GM21737 (cell line): Measurements from ENCODE around the gene CASTOR1.
A peak's percentile ranks its signal among the peaks of the same experiment; 100 is the strongest.
"Not testable (repeated sequence)": the region's sequence is repeated elsewhere in the genome, so short reads cannot be mapped to it uniquely, and the experiment has no call there.

Source experiments
- ATAC-seq: cut with Tn5 transposase; IDR thresholded peaks from one replicate; pipeline ENCODE4 v1.9.1; 2021; ENCODE audit warnings: mild to moderate bottlenecking, moderate library complexity; ENCODE audit not compliant: unreplicated experiment

CASTOR1 gene

DNA sequence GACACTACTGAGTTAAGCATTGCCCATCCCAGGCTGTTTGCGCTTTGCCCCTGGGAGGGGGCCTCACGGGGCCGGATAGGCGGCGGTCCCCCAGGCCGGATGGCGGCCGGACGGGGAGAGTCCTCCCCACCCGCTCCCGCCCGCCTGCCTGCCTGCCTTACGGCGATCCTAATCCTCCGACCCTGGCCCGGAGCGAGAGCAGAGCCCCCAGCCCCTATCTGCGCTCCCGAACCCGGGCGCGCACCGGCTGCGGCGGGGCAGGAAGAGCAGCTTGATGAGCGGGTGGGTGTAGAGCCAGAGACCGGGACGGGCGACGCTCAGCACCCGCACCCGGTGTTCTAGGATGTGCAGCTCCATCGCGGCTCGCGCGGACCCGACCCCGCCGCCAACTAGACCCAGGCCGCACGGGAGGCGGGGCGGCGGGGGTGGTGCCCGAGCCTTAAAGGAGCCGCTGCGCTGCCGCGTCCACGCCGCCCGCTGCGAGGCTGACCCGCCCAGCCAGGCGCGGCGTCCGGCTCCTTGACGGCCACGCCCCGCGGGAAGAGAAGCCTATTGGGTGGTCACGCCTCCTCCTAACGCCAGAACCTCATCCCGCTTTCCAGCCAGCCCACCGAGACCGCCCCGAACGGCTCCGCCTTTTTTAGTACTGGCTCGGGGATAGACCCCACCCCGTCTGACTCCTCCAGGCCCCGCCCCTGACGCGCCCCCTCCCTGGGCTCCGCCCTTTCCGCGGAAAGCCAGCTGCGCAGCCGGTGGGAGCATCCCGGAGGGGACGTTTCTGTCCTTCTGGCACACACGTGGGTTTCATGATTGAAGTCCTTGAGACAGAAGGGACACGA is at the start of gene CASTOR1:
TSS of gene CASTOR1 (minus strand) at position 365 of the 839 bp plus-strand sequence. CDS start at position 357, 8 bp downstream.
- peak; percentile 48 for ATAC-seq

DNA sequence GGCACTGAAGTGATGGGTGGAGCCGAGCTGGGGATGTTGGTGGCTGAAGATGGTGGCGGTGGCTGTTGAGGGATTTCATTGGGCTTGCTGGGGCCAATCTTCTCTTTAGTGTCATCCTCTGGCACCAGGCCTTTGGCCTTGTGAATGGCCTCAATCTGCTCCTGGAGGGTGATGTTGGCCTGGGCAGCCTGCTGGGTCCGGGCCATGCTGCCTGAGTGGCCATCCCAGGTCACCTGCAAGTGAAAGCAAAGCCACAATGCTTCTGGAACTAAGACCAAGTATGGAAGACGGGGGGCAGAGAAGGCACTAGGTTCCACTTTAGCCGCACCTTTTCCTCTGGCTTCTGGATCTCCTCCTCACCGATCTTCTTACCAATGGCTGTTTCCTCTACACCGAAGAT is 49.5 kb upstream of the CASTOR1 start:
- ATAC-seq, result no peak

DNA sequence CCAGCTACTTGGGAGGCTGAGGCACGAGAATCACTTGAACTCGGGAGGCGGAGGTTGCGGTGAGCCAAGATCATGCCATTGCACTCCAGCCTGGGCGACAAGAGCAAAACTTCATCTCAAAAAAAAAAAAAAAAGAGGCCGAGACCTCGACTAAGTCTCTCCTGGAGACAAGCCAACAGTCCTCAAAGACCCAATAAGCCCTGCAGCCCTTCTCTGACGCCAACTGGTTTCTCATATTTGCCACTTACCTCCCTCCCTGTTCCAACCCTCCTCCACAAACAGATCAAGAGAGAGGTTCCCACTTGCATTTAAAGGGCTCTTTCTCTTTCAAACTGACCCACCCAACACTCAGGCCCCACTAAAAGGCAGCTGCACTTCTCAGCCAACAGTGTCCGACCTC is 49.0 kb upstream of the CASTOR1 start:
- not testable (repeated sequence) for ATAC-seq

DNA sequence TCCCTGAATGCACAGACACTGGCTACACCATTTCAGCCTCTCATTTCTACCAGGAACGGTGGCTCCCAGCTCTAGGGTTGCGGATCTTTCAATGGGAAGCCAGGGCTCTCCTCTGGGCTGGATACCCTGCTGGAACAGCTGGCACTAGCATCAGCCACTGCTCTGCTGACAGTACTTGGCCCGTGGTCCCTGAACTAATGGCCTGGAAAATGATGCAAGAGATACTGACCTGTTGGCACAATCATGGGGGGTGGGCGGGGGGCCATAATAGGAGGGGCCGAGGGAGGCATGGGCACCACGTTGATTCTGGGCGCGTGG is 48.1 kb upstream of the CASTOR1 start:
- ATAC-seq, result no peak

DNA sequence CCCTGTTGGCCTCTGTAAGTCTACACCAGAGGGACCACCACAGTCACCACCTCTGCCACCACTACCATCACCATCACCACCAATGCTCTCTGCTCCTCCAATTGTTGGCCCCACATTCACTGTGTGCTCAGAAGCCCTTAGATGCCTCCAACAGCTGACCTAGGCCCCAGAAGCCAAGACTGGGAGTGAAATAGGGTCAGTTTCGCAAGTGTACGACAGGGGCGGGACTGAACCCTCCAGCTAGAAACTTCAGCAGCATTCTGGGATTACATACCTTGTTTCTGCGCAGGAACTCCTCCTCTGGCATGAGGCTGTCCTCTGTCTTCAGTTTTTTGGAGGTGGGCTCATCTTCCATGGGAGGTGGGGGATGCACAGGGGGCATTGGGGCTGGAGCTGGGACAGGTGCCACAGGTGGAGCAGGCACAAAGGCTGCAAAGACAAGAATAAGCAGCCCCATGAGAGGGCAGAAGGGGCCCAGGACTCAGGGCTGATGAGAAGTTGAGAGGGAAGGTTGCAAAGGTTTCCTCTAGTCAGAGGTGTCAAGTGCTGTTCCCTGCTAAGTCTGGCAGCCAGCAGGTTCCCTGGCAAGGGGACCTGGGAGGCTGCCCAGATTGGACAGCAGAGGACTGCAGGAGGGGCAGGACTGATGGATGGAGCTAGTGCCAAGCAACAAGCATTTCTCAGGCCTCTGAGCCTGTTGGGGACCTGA is 47.6 kb upstream of the CASTOR1 start:
- no peak for ATAC-seq

DNA sequence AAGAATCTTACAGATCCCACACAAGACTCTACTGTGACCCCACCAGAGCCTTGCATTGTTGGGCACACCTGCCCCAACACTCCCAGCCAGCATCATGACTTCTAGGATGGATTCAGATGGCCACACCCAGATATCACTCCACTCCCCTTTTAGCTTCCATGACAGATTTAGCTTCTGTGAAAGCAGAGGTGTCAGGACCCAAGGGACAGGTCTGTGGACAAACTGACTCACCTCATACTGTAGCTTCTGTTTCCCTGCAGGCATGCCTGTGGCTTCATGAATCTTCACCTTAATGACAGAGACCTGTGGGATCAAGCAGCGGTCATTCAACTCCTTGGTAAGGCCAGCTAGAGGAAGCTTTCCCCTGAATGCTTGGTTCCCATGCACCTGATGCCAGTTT is 45.9 kb upstream of the CASTOR1 start:
- no peak for ATAC-seq

DNA sequence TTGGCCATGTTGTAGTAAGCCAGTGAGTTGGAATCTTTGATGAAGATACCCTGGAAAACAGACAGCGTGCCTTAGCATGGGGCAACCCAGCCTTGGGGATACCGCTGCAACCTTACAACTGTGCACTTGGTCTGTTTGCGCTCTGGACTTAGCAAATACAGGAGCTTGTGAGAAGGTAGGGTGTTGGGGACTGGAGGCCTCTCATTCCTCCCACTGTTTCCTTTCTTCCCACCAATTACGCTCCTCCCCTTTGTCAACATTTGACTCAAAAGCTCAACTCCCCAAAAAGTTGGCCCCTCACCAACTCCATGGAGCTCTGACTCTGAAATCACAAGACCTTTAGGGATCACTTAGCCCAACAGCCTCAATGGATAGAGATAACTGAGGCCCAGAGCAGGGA is 45.3 kb upstream of the CASTOR1 start:
- no peak for ATAC-seq

DNA sequence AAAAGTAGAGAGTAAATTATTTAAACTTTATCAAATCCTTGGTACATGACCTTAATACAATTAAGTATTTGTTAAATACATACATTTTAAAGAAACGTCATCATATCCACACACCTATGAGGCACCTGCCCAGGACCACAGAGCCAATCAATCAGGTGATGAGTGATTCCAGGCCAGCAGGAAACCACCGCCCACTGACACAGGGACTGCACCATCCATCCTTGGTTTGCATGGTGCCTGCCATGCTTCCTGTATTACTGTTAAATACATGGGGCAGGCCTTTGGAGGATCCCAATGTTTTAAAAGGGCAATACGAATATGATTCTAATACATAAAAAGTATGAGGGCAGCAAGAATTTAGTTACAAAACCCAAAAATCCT is 44.4 kb upstream of the CASTOR1 start:
- ATAC-seq, result no peak

DNA sequence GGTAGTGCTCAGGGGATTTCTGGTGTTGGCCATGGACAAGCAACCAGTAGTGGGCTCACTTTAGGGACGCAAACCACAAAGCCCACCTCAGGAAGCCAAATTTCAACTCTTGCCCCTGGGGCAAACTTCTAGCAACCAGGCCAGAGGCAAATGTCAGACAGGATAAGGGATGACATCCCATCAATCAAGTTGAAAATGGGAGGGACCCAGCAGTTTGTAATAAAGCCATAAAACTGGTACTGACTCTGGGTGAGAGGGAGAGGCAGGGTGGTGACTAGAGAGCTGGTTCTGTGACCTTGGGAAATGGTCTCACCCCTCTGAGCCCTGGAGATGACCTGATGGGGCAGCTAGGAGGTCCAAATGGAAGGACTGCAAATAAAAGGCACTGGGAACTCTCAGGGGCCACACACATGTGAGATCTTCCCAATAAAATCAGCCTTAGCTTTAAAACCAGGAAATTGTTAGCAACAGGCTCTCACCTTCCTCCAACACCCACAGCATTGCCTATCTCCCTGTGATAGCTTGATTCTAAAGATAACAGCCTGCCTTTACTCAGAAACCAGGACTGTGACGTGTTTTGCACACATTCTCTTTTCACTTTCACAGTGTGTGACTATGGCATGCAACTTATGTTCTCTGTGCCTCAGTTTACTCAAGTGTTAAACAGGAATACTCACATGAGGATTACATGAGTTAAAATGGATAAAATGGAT is 43.8 kb upstream of the CASTOR1 start:
- no peak for ATAC-seq

DNA sequence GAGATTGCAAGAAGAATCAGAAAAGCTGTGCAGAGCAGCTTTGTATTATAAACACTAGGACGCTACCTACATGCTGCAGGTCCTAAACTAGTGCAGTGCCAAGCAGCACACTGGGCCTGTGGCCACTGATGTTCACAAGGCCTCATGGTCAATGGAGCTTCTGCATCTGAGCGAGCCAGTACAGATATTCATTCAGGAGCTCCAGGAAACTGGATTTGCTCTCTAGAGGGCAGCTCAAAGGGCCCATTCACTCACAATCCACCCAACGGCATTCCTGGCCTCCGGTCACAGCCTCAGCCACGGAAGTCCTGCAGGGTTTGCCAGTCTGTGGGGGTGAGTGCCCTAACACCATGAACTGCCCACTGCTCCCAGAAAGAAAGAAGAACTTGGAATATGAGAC is 43.2 kb upstream of the CASTOR1 start:
- ATAC-seq, result no peak

DNA sequence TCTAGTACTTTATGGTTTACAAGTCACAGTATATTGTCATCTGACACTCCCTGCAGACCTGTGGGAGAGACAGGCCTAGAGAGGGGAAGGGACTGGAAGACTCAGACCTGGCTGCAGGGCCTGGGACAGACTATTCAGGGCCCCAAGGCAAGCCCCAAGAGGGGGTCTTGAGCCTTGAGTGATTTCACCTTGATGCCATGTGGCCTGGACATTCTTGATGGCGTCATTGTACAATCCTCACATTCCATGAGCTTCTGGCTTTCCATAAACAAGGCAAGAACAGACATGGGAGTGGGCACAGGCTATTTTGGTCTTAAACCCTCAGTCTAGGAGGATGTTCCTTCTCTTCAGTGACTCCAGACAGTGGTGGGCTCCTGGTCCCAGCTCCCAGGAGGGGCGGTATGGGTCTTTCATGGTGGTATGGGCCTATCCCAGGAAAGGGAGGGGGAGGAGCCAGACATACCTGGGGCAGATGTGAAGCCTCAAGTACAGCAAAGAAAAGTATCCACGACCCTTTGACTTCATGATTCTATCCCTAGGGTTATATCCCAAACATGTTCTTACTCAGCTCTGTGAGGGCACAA is 39.3 kb upstream of the CASTOR1 start:
- no peak for ATAC-seq

DNA sequence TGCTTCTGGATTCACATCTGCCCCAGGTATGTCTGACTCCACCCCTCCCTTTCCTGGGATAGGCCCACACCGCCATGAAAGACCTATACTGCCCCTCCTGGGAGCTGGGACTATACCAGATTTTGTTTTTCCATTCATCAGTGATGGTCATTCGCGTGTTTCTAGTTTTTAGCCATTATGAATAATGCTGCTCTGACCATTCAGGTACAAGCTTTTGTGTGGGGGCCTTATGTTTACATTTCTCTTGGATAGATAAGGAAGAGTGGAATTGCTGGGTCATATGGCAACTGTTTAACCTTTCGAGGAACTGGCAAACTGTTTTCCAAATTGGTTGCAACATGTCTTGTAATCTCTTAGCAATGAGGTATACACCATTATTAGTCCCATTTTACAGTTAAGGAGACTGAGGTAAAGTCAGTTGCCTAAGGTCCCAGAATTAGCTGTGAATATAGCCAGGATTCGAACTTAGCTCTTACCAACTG is 38.6 kb upstream of the CASTOR1 start:
- ATAC-seq, result no peak

DNA sequence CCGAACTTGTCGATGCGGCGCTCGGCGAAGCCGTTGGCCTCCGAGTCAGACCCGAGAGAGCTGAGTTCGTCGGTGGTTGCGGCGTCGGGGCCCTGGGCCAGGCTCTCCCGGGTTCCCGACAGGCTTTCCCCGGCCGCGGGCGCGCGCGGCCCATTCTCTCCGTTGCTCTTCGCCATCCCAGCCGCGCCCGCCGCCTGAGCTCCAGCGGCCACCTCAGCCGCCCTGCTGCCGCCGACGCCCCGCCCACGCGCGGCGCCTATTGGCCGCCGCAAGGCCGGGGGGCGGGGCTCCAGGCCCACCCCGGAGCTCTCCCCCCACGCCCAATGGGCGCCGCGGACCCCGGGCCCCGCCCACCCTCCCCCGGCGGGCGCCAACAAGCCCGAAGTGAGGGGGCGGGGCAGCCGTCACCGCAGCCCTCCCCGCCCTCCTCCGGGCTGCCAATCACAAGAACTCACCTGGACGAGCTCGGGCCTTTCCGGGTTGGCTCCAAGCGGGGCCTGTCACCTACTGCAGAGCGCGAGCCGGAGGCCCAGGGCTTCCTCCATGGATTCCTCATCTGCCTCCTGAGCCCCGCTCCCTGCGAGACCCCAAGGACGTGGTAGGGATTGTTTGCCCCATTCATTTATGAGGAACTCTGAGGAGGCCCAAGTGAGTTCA is 37.5 kb upstream of the CASTOR1 start, which contains the start of gene TBC1D10A:
TSS of gene TBC1D10A (minus strand) at position 236 of the 657 bp plus-strand sequence. CDS start at position 176, 60 bp downstream.
- peak; percentile 82 for ATAC-seq

DNA sequence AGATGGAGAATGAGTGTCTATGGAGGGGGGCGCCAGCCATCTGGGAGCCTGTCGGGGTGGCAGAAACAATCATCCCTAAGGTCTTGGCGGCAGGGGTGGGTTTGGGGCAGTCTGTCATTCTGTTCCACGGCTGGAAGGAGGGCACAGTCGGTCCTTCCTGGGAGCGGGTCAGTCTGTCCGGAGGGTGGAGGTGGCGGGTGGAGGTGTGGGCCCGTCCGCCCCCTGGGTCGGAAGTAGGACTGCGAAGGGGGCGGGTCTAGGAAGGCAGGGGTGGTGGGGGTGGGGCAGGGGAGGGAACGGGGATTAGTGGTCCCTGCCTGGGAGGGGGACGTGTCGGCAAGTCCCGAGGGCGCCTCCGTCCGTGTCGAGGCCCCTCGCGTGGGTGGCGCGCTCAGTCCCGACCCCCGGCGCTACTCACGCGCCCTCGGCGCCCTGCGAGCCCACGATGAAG is 37.0 kb upstream of the CASTOR1 start:
- peak; percentile 27 for ATAC-seq

DNA sequence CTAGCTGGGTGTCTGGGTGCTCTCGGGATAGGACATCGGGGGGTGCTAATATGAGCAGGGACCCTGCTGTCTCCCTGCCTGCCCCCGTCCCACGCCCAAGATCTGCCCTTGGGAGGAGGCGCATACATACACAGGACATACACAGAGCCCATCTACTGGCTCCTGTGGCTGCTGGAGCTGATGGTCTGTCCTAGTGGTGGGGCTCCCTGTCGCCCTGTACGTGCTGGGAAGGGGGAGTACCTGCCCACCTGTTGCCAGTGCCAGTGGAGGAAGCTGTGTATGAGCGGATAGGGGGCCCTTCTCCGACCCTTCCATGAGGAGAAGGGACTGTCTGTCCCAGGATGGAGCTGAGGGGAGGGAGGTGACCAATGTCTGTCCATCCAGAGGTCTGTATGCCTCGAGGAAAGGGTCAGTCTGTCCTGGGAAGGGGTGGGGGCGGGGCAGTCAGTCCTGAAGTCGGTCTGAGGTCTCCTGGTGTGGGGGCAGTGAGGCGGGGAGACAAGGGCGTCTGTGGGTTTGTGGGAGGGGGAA is 36.5 kb upstream of the CASTOR1 start:
- no peak for ATAC-seq

DNA sequence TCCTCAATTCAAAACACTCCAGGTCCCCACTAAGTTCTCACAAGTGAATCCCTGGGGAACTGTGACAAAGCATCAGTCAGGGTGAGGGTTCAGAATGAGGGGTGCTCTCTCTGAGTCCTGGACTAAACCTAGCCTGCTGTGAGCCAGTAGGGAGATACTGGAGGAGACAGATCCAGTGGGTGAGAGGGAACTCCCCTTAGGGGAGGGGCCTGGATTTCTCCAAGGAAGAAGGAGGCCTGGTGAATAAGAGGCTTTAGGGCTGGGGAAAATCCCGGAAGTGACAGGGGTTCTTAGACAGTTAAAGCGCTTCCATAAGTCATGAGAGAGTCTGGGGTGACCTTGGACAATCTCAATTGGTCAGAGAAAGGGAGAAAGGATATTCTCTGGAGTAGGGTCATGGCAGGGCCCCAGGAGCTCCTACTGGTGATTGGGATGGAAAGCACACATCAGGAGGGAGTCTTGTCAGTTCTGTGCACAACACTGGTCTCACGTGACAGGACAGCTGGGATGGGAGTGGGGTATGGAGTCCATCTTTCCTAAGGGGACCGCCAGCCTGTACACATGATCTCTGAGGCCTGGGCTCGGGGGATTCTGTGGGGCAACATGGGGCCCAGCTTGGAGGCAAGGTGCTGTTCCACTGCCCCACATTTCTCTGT is 35.9 kb upstream of the CASTOR1 start:
- no peak for ATAC-seq

DNA sequence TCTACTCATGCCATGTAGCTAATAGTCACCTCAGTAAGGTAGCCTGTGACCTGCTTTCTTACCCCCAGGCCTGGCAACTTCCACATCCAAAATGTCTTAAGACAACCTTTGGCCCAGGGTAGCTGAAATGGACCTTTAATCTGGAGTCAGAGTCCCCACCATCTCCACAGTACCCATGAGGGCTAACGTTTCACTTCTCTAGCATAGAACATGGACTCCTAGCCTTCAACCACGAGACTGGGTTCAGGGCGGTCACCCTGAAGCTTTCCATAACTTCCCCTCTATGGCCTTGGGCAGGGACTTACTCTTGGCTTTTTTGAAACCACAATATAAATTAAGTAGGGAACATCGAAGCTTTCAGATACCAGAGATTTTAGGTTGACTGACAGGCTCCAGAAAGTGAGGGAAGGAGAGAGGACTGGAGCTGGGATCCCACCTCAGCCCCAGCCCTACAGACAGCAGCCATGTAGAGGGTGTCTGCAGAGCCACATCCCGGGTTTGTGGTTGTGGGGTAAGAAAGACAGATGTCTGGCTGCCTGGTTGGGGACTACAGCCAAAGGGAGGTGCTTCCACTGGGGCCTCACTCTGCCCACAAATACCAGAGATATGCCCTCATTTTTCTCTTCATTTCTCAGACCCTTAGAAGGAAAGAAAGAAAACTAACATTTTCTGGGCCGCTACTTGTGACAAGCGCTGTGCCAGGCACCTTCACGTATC is 34.9 kb upstream of the CASTOR1 start:
- ATAC-seq, result no peak

DNA sequence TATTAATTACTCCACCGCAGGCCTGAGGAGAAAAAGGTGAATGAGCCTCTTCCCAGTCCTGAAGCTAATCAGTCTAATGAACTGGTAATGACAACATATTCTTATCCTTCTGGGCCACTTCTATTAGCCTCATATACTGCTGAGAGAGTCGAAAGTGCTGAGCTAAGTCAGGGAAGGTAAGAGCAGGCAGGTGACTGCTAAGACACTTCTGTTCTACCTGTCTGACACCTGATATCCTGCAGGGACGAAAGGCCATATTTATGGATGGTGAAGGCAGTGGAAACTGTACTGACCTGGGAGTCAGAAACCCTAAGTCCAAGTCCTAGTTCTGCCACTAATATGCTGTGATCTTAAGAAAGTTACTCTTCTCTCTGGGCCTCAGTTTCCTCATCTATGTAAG is 33.9 kb upstream of the CASTOR1 start:
- no peak for ATAC-seq

DNA sequence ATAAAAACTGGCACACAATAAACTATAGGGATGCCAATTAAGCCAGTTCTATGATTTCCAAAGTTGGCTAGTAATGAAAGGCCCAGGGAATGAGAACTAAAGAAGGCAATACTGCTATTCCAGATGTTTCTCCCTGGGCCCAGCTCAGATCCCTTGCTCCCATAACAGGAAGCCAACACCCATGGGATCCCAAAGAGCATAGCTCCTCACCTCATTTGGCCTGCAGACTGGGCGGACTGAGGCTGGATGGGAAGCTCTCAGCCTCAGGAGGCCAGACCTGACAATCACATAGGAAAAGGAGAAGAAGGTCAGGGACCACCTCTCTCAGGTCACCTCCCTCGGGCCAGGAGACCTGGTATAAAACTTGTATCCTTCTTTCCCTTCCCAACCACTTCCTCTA is 32.2 kb upstream of the CASTOR1 start:
- ATAC-seq, result no peak
